EL (cell line): ENCODE measurements around the gene CFHR4.
"Not testable (repeated sequence)": the region's sequence is repeated elsewhere in the genome, so short reads cannot be mapped to it uniquely, and the experiment has no call there.

ENCODE experiments used
- DNase-seq: peaks from one replicate; pipeline ENCODE4 v3.0.0-alpha.2; 2016

The CFHR4 gene

DNA sequence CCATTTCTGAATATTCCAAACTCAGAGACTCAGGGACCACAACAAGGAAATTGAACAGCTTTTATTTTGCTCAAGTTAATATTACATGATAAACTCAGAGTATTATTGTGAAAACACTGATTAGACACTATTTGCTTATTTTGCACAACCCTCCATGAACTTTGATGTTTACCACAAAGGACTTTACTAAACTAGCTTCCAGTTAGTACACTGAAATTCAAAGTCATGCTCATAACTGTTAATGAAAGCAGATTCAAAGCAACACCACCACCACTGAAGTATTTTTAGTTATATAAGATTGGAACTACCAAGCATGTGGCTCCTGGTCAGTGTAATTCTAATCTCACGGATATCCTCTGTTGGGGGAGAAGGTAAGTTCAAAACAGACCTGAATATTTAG lies 55.7 kb downstream of the CFHR4 start, which contains the start of gene CFHR2:
CFHR2 (plus strand) TSS at position 171 of the 400 bp plus-strand sequence; CDS start at position 314, 143 bp downstream.
- not testable (repeated sequence) for DNase-seq

DNA sequence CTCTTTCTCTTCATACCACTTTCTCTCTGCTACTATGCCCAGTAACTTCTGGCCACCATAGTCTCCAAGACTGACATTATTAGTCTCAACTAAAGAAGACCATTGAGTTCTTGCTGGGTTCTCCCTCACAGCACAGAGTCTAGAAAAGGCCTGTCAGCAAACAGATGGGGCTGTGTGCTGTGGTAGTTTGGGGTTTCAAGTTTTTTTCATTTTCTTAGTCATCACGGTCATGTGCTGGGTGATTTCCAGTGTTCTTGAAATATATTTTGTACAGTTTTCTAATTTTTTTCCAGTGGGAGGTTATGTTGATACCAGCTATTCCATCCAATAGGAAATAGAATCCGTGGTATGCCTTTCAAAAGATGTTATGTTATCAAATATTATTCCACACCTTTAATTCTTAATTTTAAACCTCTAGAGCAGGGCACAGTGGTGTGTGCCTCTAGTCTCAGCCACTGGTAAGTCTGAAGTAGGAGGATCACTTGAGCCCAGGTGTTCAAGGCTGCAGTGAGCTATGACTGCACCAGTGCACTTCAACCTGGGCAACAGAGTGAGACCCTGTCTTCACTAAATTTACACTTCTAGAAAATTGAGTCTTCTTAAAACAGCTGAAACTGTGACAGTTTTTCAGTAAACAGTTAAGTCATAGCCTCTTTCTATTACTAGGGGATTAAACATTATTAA lies 64.0 kb downstream of the CFHR4 start:
- peak; percentile 8 for DNase-seq

DNA sequence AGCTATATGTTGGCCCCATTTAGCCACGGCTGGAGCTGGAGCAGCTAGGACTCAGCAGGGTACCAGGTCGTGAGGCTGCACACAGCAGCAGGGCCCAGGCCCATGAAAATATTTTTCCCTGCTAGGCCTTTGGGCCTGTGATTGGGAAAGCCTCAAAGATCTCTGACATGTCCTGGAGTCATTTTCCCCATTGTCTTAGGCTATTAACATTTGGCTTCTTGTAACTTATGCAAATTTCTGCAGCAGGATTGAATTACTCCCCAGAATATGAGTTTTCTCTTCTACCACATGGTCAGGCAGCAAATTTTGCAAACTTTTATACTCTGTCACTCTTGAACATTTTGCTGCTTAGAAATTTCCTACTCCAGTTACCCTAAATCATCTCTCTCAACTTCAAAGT lies 66.9 kb downstream of the CFHR4 start:
- no peak for DNase-seq

DNA sequence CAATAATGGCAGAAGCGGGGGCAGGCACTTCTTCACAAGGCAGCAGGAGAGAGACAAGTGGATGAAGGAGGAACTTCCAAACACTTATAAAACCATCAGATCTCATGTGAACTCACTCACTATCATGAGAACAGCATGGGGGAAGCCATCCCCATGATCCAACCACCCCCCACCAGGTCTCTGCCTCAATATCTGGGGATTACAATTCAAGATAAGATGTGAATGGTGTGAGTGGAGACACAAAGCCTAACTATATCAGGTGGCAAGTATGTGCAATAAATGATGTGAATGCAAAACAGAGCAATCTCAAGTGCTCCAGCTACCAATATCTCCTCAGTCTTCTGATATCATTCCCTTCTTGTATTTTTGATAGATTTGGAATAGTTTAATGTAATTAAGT lies 68.1 kb downstream of the CFHR4 start:
- DNase-seq = no peak

DNA sequence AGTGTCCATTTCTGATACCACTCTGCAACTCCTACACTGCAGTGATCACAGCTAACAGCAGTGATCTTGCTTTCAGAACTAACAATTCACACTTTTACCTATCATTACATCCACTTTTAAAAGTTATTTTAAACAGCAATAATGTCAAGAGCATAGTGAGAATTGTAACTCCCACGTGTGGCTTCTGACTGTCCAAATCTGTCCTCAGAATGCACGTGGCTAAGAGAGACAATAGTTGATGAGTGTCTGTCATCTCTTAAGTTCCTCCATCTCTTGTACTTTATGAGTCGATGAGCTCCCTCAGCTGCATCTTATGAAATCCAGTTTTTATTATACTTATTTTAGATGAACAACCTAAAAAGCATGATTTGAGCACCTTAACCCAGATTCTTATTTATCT lies 73.0 kb downstream of the CFHR4 start:
- no peak for DNase-seq
